PC-9 (cell line): Measurements from ENCODE around the gene MUS81. TPM values are rescaled to one million over a fixed set of nuclear protein-coding genes. Genes with fewer than 3 reads are reported as not detected.

Experiments used
- BruUV-seq: library from RNA; stranded (reverse); fragments of 400-500 nt; replicated peaks from 2 replicates; lab custom pipeline; 2021; lab: Mats Ljungman, UMichigan
- CTCF ChIA-PET: fragments of 300-600 bp; sonication (Branson Sonifier 250); formaldehyde crosslinking; loops from one replicate; lab custom pipeline; 2022; ENCODE audit warnings: antibody characterized with exemption; lab: Charles Lee
- POLR2A ChIA-PET: fragments of 300-600 bp; sonication (Branson Sonifier 250); formaldehyde crosslinking; loops from one replicate; lab custom pipeline; 2022; ENCODE audit warnings: antibody characterized with exemption; ENCODE audit not compliant: unreplicated experiment; lab: Charles Lee
- DNase-seq, 2 experiments: peaks; one replicate each; pipeline versions ENCODE4 v3.0.0 to v3.0.0-alpha.2; 2015 to 2022; ENCODE audit warnings: mixed read lengths in 1 of 2
- H2AFZ ChIP-seq: fragments of 200-600 bp; sonication (generic); 2 replicates; pipeline ENCODE4 v1.8.1; 2017; ENCODE audit warnings: antibody characterized with exemption
- H3F3A ChIP-seq: fragments of 200-600 bp; sonication (generic); 2 replicates; pipeline ENCODE4 v1.8.1; 2017; ENCODE audit warnings: antibody characterized with exemption, mild to moderate bottlenecking, low read depth; ENCODE audit not compliant: insufficient read depth
- H3K27ac ChIP-seq: fragments of 200-600 bp; sonication (generic); 2 replicates; pipeline ENCODE4 v1.6.1; 2016; ENCODE audit warnings: mixed run types
- H3K27me3 ChIP-seq: fragments of 200-600 bp; sonication (generic); 2 replicates; pipeline ENCODE4 v1.6.1; 2016; ENCODE audit warnings: low read depth, mixed run types; ENCODE audit not compliant: insufficient read depth
- H3K36me3 ChIP-seq: fragments of 200-600 bp; sonication (generic); 2 replicates; pipeline ENCODE4 v1.6.1; 2016; ENCODE audit warnings: low read depth, mixed run types
- H3K4me1 ChIP-seq: fragments of 200-600 bp; sonication (generic); replicated peaks from 2 replicates; pipeline ENCODE4 v1.6.1; 2016; ENCODE audit warnings: mixed run types; ENCODE audit not compliant: insufficient read depth
- H3K4me2 ChIP-seq: fragments of 200-600 bp; sonication (generic); 2 replicates; pipeline ENCODE4 v1.6.1; 2017; ENCODE audit warnings: mixed run types
- H3K4me3 ChIP-seq: fragments of 200-600 bp; sonication (generic); 2 replicates; pipeline ENCODE4 v1.6.1; 2016; ENCODE audit warnings: mixed run types
- H3K79me2 ChIP-seq: fragments of 200-600 bp; sonication (generic); 2 replicates; pipeline ENCODE4 v1.6.1; 2017; ENCODE audit warnings: low read depth, mixed run types
- H3K9me2 ChIP-seq: fragments of 200-600 bp; sonication (generic); 2 replicates; pipeline ENCODE4 v1.8.1; 2017; ENCODE audit warnings: mild to moderate bottlenecking; ENCODE audit not compliant: insufficient read depth
- H3K9me3 ChIP-seq: fragments of 200-600 bp; sonication (generic); 2 replicates; pipeline ENCODE4 v1.8.1; 2016; ENCODE audit warnings: low read depth; ENCODE audit not compliant: insufficient read depth
- H4K20me1 ChIP-seq: fragments of 200-600 bp; sonication (generic); 2 replicates; pipeline ENCODE4 v1.8.1; 2017; ENCODE audit not compliant: insufficient read depth
- CTCF ChIP-seq: fragments of 200-600 bp; sonication (generic); conservative IDR thresholded peaks from 2 replicates; pipeline ENCODE4 v1.6.1; 2017; ENCODE audit warnings: mixed run types, antibody characterized with exemption, mild to moderate bottlenecking, moderate library complexity
- EZH2 ChIP-seq: fragments of 200-600 bp; sonication (generic); IDR thresholded peaks from 2 replicates; pipeline ENCODE4 v1.8.0; 2017; ENCODE audit warnings: antibody characterized with exemption, low read depth
- intact Hi-C: fragments of 100-400 bp; cut with micrococcal nuclease; formaldehyde crosslinking; loops from one replicate; pipeline ENCODE4 v1.10.0; 2022; ENCODE audit not compliant: unreplicated experiment
- total RNA-seq: library from RNA; stranded (reverse); gene quantifications from 2 replicates; pipeline ENCODE4 v1.2.3, GENCODE V29; 2021

The MUS81 gene
- total RNA-seq, 1 experiment from 2014 or later: 62.7 TPM

- POLR2A ChIA-PET: interaction anchor here (0.6 kb wide), 1 partner anchor 40 kb away, joined by 4 read pairs; no protein-coding TSS in a partner anchor
- CTCF ChIA-PET: interaction anchor here (1.0 kb wide), 1 partner anchor 19 kb away, joined by 4 read pairs; no protein-coding TSS in a partner anchor
- H3K4me2 ChIP-seq: no peak overlapping the region
- DNase-seq: no peak
- no peaks in the 10 kb centered on the region; the same call in 1 of the 2 replicates for H3K79me2 ChIP-seq
- TF ChIP-seq EZH2: no peak
- BruUV-seq: no TSS peak
- no peak overlapping the region for H2AFZ ChIP-seq
- peaks cover 6% of the 10 kb centered on the region; the same call in 1 of the 2 replicates for H3F3A ChIP-seq
- H3K9me2 ChIP-seq: no peaks in the 10 kb centered on the region
- H3K9me3 ChIP-seq: no peaks in the 10 kb centered on the region
- H4K20me1 ChIP-seq: no peaks in the 10 kb centered on the region
- H3K27ac ChIP-seq: no peak overlapping the region
- H3K4me3 ChIP-seq: no peak overlapping the region
- intact Hi-C loops: loop anchor here (10.0 kb wide), 1 partner anchor 185 kb away; no protein-coding TSS in a partner anchor
- 0 out of 2 replicates have a peak, but pooled peaks cover 11% of the 10 kb centered on the region for H3K36me3 ChIP-seq
- H3K4me1 ChIP-seq: no peaks in the 10 kb centered on the region
- H3K27me3 ChIP-seq: no peaks in the 10 kb centered on the region
Observed at GRCh38 chr11:65880027-65880426, 19.8 kb downstream of the MUS81 start.

GRCh38 chr11:65880844-65881421, 20.7 kb downstream of the MUS81 start:
- BruUV-seq: no TSS peak
- POLR2A ChIA-PET: no interaction called here

DNA sequence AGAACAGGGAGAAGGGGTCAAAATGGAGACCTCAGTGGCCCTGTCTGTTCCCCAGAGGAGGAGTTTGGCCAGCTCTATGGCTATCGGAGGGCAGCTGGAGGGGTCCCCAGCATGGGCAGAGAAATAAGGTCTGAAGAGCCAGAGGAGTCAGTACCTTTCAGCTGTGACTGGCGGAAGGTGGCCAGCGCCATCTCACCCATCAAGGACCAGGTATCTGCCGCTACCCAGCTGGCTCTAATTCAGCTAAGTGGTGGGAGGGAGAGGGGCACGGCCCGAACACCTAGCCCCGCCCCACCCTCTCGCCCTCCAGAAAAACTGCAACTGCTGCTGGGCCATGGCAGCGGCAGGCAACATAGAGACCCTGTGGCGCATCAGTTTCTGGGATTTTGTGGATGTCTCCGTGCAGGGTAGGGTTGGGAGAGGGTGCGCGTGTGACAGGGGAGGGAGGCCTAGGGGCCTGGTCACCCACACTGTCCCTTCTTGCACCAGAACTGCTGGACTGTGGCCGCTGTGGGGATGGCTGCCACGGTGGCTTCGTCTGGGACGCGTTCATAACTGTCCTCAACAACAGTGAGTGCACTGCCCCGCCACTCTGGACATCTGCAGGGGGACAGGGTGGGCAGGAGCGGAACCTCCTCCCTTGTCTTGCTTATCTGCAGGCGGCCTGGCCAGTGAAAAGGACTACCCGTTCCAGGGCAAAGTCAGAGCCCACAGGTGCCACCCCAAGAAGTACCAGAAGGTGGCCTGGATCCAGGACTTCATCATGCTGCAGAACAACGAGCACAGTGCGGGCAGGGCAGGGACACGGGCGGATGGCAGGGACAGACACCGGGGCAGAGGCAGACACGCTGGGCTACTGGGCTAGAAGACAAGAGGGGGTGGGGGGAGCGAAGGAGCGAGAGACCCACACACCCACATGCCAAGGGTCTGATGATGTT, 22.2 kb downstream of the MUS81 start:
- POLR2A ChIA-PET: interaction anchor here (0.6 kb wide), 1 partner anchor 8 kb away, joined by 5 read pairs; no protein-coding TSS in a partner anchor
- intact Hi-C loops: loop anchor here (10.0 kb wide), 1 partner anchor 182 kb away; no protein-coding TSS in a partner anchor

More at GRCh38 chr11:65880844-65881421, 20.7 kb downstream of the MUS81 start:
- Histone ChIP-seq H3K27me3 (no peaks in the 10 kb centered on the region), H3K9me2 (no peaks in the 10 kb centered on the region), H3K9me3 (no peaks in the 10 kb centered on the region), H3K4me2 (no peak overlapping the region), H3F3A (peaks cover 10% of the 10 kb centered on the region; the same call in 1 of the 2 replicates), H3K79me2 (no peaks in the 10 kb centered on the region; the same call in 1 of the 2 replicates), H3K27ac (no peak overlapping the region), H3K4me1 (no peaks in the 10 kb centered on the region), H3K36me3 (0 out of 2 replicates have a peak, but pooled peaks cover 11% of the 10 kb centered on the region), H2AFZ (no peak overlapping the region), H4K20me1 (no peaks in the 10 kb centered on the region), H3K4me3 (no peak overlapping the region)
- CTCF ChIA-PET: interaction anchor here (1.0 kb wide), 1 partner anchor 20 kb away, joined by 4 read pairs; no protein-coding TSS in a partner anchor
- intact Hi-C loops: loop anchor here (10.0 kb wide), 1 partner anchor 184 kb away; no protein-coding TSS in a partner anchor
- TF ChIP-seq CTCF: no peak
- TF ChIP-seq EZH2: no peak
- DNase-seq: no peak

More for the DNA sequence above, 22.2 kb downstream of the MUS81 start:
- CTCF ChIA-PET: interaction anchor here (0.7 to 1.1 kb wide), 2 partner anchors 109 to 216 kb away, joined by 3 read pairs; no protein-coding TSS in a partner anchor
- no peaks in the 10 kb centered on the region for H3K27me3 ChIP-seq
- no peaks in the 10 kb centered on the region for H3K9me3 ChIP-seq
- peaks cover 11% of the 10 kb centered on the region for H3K79me2 ChIP-seq
- BruUV-seq: no TSS peak
- H3K4me1 ChIP-seq: peaks cover 10% of the 10 kb centered on the region; the same call in 1 of the 2 replicates
- peaks cover 18% of the 10 kb centered on the region; the same call in 1 of the 2 replicates for H3K36me3 ChIP-seq
- DNase-seq: no peak
- H2AFZ ChIP-seq: no peak overlapping the region
- H3F3A ChIP-seq: peaks cover 23% of the 10 kb centered on the region; the same call in 1 of the 2 replicates
- no peaks in the 10 kb centered on the region for H4K20me1 ChIP-seq
- H3K4me2 ChIP-seq: no peak overlapping the region
- TF ChIP-seq EZH2 (no peak), CTCF (no peak)
- H3K4me3 ChIP-seq: no peak overlapping the region
- H3K27ac ChIP-seq: no peak overlapping the region
- no peaks in the 10 kb centered on the region for H3K9me2 ChIP-seq
